ENCODE data around the gene ETV5. TPM values are rescaled to one million over a fixed set of nuclear protein-coding genes. Genes with fewer than 3 reads are reported as not detected.
A peak's percentile ranks its signal among the peaks of the same experiment; 100 is the strongest.

ETV5 gene
- total and polyA plus RNA-seq, 9 of the 15 experiments (the other 6 are each of a cell fraction or from before 2014, with no cell fraction given), result 9.2 to 25.9 (median 15.9) TPM

DNA sequence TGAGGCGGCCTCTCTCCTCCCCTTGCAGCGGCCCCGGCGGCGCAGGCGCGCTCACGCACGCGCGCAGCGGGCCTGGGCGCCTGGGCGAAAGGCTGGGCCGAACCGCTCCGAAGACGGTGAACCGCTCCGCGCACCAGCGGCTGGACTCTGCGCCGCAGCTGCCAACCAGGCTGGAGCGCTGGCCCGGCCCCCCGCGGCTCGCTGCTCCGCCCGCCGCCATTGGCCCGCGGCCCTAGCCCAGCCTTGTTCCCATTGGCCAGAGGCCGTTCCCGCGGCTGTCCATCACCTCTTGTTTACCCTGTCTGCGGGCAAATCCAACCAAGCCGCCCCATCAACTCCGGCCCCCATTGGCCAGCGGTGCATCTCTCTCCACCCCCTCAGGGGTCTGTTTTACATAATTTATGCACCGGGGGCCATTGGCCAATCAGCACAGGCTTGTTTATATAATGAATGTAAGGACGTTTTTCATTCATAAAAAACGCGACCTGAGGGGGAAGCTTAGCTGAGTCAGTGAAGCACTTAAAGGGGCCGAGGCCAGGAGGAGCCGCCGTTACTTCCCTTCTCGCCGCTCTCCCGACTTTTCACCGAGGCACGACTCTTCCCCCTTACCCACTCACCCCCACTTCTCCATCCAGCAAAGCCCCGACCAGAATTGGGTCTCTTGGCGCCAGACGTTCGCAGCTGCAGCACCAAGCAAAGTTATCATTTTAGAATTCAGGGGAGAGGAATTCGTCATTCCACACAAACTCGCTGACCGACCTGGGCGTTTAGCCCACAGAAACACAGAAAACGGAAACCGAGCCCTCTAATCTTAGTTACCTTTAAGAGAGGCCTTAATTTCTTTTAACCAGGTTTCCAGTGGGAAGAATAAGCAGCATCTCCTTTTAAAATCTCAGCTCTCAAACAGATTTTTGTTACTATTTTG is at the start of gene ETV5 (continued):
- TF ChIP-seq NCOR1 (IDR thresholded peaks at IDR 0.05) (no peak), ZNF134 (CRISPR knock-in tag; conservative IDR thresholded peaks at IDR 0.05) (no peak), TCFL5 (CRISPR knock-in tag; conservative IDR thresholded peaks at IDR 0.05) (no peak), PHB2 (IDR thresholded peaks at IDR 0.05; ENCODE audit: low read depth) (no peak), SP1 (CRISPR knock-in tag; IDR thresholded peaks at IDR 0.05) (peak; percentile 14; the same call in 1 of the 2 replicates), ZNF24 (IDR thresholded peaks at IDR 0.05) (no peak), MAFF (IDR thresholded peaks at IDR 0.05; ENCODE audit: low read length) (peak; percentile 29; the same call in 1 of the 2 replicates), HLTF (IDR thresholded peaks at IDR 0.05) (no peak), SMARCC2 (IDR thresholded peaks at IDR 0.05; ENCODE audit: low read depth) (no peak), ZNF311 (CRISPR knock-in tag; IDR thresholded peaks at IDR 0.05) (no peak), SLC30A9 (CRISPR knock-in tag; IDR thresholded peaks at IDR 0.05) (no peak), KHSRP (IDR thresholded peaks at IDR 0.05) (no peak), ZNF699 (CRISPR knock-in tag; IDR thresholded peaks at IDR 0.05; ENCODE audit: insufficient replicate concordance) (no peak), BACH1 (tag; IDR thresholded peaks at IDR 0.05) (peak; percentile 98), KLF13 (tag; IDR thresholded peaks at IDR 0.05; ENCODE audit: borderline replicate concordance, low read depth) (no peak), SMAD2 (IDR thresholded peaks at IDR 0.05; ENCODE audit: low read depth, low read length) (no peak), ZBTB8A (IDR thresholded peaks at IDR 0.05; ENCODE audit: partially characterized antibody) (no peak), SRSF7 (optimal IDR thresholded peaks at IDR 0.05; ENCODE audit: low read depth, low read length) (no peak), HMGN3 (IDR thresholded peaks at IDR 0.05; ENCODE audit: borderline replicate concordance, extremely low read depth, insufficient read length, low read depth, low read length) (peak; percentile 82), ZFPM2 (CRISPR knock-in tag; IDR thresholded peaks at IDR 0.05) (no peak), DNMT1 (IDR thresholded peaks at IDR 0.05) (no peak), NFRKB (IDR thresholded peaks at IDR 0.05; ENCODE audit: low read depth) (peak; percentile 35; the same call in 1 of the 2 replicates), ZNF184 (CRISPR knock-in tag; IDR thresholded peaks at IDR 0.05) (no peak), SMAD4 (CRISPR knock-in tag; conservative IDR thresholded peaks at IDR 0.05) (no peak), ZNF239 (CRISPR knock-in tag; IDR thresholded peaks at IDR 0.05) (no peak), TAL1 (IDR thresholded peaks at IDR 0.05) (no peak)
- TF ChIP-seq, protein P1, sequence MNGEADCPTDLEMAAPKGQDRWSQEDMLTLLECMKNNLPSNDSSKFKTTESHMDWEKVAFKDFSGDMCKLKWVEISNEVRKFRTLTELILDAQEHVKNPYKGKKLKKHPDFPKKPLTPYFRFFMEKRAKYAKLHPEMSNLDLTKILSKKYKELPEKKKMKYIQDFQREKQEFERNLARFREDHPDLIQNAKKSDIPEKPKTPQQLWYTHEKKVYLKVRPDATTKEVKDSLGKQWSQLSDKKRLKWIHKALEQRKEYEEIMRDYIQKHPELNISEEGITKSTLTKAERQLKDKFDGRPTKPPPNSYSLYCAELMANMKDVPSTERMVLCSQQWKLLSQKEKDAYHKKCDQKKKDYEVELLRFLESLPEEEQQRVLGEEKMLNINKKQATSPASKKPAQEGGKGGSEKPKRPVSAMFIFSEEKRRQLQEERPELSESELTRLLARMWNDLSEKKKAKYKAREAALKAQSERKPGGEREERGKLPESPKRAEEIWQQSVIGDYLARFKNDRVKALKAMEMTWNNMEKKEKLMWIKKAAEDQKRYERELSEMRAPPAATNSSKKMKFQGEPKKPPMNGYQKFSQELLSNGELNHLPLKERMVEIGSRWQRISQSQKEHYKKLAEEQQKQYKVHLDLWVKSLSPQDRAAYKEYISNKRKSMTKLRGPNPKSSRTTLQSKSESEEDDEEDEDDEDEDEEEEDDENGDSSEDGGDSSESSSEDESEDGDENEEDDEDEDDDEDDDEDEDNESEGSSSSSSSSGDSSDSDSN (IDR thresholded peaks at IDR 0.05; ENCODE audit: borderline replicate concordance in 1 of 2, low read depth in 2 of 2, low read length in 2 of 2), result peak; percentile 48 to 56; a peak in 2 of 4 replicates
- TF ChIP-seq, protein P2, sequence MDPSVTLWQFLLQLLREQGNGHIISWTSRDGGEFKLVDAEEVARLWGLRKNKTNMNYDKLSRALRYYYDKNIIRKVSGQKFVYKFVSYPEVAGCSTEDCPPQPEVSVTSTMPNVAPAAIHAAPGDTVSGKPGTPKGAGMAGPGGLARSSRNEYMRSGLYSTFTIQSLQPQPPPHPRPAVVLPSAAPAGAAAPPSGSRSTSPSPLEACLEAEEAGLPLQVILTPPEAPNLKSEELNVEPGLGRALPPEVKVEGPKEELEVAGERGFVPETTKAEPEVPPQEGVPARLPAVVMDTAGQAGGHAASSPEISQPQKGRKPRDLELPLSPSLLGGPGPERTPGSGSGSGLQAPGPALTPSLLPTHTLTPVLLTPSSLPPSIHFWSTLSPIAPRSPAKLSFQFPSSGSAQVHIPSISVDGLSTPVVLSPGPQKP (CRISPR knock-in tag; IDR thresholded peaks at IDR 0.05), result no peak

All from K562 (cell line).